Mononuclear cell (primary cell): Measurements from ENCODE around the gene CNTRL. TPM values are rescaled to one million over a fixed set of nuclear protein-coding genes. Genes with fewer than 3 reads are reported as not detected.
"Not testable (repeated sequence)": the region's sequence is repeated elsewhere in the genome, so short reads cannot be mapped to it uniquely, and the experiment has no call there.

Source experiments
- H3K27me3 ChIP-seq: 2 replicates; pipeline ENCODE4 v1.6.0; 2011; ENCODE audit warnings: low read length, control low read depth; ENCODE audit not compliant: insufficient read depth
- H3K4me1 ChIP-seq: 2 replicates; pipeline ENCODE4 v1.5.1; 2011; ENCODE audit warnings: mild to moderate bottlenecking, low read length, control low read depth; ENCODE audit not compliant: insufficient read depth
- H3K4me3 ChIP-seq: 2 replicates; pipeline ENCODE4 v1.5.1; 2011; ENCODE audit warnings: mild to moderate bottlenecking, low read length, moderate library complexity
- H3K9me3 ChIP-seq: 2 replicates; pipeline ENCODE4 v1.5.1; 2011; ENCODE audit warnings: low read depth, mild to moderate bottlenecking, control low read depth, low read length
- total RNA-seq: library from RNA; depleted of rRNA; stranded (reverse); fragments of >200 nt; gene quantifications from one replicate; pipeline ENCODE4 v1.2.3, GENCODE V29; 2012

CNTRL gene, protein sequence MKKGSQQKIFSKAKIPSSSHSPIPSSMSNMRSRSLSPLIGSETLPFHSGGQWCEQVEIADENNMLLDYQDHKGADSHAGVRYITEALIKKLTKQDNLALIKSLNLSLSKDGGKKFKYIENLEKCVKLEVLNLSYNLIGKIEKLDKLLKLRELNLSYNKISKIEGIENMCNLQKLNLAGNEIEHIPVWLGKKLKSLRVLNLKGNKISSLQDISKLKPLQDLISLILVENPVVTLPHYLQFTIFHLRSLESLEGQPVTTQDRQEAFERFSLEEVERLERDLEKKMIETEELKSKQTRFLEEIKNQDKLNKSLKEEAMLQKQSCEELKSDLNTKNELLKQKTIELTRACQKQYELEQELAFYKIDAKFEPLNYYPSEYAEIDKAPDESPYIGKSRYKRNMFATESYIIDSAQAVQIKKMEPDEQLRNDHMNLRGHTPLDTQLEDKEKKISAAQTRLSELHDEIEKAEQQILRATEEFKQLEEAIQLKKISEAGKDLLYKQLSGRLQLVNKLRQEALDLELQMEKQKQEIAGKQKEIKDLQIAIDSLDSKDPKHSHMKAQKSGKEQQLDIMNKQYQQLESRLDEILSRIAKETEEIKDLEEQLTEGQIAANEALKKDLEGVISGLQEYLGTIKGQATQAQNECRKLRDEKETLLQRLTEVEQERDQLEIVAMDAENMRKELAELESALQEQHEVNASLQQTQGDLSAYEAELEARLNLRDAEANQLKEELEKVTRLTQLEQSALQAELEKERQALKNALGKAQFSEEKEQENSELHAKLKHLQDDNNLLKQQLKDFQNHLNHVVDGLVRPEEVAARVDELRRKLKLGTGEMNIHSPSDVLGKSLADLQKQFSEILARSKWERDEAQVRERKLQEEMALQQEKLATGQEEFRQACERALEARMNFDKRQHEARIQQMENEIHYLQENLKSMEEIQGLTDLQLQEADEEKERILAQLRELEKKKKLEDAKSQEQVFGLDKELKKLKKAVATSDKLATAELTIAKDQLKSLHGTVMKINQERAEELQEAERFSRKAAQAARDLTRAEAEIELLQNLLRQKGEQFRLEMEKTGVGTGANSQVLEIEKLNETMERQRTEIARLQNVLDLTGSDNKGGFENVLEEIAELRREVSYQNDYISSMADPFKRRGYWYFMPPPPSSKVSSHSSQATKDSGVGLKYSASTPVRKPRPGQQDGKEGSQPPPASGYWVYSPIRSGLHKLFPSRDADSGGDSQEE (N-terminal part only)
- 35.2 TPM for total RNA-seq

DNA sequence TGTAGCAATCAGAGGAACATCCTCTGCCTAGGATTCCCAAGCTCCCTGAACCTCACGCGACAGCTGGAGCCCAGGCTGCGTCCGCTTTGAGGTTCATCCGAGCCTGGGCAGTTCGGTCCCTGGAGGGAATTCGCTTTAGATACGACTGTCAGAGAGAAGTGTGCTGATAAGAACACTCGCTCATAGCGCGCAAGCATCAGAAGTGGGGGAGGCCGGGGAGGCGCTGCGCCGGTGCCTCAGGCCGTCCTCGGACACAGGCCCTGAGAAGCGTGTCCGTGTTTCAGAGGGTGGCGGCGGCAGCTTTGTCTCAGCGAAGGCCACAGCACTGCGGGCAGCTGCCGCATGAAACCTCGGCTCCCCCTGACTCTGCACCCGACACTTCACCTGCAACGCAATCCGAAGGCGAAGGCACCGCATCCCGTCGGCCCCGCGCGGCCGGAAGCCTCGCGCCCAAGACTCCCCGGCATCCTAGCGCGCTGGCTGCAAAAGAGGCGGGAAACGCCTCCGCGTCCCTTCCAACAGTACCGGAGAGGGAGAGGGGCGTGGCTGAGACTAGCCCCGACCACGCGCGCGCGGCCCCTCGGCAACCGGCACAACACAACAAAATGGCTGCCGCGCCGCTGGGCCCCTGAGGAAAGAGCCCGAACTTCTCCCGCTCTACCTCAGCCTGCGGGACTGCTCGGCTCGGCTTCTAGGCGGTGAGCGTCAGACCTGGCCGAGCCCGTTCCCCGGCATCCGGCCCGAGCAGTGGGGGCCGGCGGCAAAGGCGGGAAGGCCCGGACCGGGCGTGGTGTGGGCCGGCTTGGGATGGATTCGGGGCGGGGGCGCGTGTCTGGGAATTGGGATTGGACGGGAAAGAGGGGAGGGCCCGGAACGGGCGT, at the start of gene CNTRL:
CNTRL (plus strand) TSS at position 586 of the 881 bp plus-strand sequence. CDS start 13,372 bp downstream, outside the sequence.
- H3K4me1 ChIP-seq: peaks cover 47% of the 10 kb centered on the region
- no peaks in the 10 kb centered on the region for H3K27me3 ChIP-seq
- peak within 1 kb of the TSS; percentile 87 for H3K4me3 ChIP-seq

DNA sequence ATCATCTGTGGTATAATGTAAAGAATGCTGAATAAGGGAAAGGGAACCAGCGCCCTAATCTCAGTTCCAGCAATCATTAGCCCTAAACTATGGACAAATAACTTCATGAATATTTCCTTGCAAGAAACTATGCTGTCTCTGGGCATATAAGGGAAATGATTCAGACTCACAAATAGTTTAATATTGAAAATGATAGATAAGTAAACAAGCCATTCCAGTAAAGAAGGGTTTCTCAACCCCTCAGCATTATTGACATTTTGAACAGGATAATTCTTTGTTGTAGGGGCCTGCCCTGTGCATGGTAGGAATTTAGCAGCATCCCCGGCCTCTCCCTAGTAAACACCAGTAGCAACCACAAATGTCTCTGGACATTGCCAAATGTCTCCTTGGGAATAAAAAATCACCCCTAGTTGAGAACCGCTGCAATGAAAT, 48.5 kb upstream of the CNTRL start:
- Histone ChIP-seq H3K4me3 (no peak overlapping the region), H3K4me1 (no peaks in the 10 kb centered on the region), H3K27me3 (no peaks in the 10 kb centered on the region), H3K9me3 (no peaks in the 10 kb centered on the region)

More for the DNA sequence above, at the start of gene CNTRL:
- no peaks in the 10 kb centered on the region for H3K9me3 ChIP-seq

DNA sequence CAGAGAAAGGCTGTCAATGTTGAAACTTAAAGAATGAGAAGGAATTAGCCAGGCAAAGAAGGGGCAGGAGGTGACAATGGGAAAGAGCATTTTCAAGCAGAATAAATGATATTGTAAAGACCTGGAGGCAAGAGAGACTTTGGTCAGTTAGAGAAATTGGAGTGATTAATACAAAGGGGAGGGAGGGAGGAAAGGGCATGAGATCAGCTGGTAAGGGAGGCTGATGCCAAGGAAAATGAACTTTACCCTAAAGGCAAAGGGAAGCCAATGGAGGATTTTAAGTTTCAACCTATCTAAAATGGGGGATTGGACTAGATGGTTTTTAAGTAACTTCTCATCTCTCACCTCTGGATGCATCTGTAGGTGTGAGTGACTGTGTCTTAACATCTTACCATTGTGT, 48.0 kb upstream of the CNTRL start:
- H3K9me3 ChIP-seq: no peaks in the 10 kb centered on the region
- no peak overlapping the region for H3K4me3 ChIP-seq
- H3K4me1 ChIP-seq: no peaks in the 10 kb centered on the region
- H3K27me3 ChIP-seq: no peaks in the 10 kb centered on the region

DNA sequence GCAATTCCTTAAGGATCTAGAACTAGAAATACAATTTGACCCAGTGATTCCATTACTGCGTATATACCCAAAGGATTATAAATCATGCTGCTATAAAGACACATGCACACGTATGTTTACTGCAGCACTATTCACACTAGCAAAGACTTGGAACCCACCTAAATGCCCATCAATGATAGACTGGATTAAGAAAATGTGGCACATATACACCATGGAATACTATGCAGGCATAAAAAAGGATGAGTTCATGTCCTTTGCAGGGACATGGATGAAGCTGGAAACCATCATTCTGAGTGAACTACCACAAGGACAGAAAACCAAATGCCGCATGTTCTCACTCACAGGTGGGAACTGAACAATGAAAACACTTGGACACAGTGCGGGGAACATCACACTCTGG, 46.5 kb upstream of the CNTRL start:
- not testable (repeated sequence) for H3K4me3 ChIP-seq, H3K4me1 ChIP-seq, H3K27me3 ChIP-seq

DNA sequence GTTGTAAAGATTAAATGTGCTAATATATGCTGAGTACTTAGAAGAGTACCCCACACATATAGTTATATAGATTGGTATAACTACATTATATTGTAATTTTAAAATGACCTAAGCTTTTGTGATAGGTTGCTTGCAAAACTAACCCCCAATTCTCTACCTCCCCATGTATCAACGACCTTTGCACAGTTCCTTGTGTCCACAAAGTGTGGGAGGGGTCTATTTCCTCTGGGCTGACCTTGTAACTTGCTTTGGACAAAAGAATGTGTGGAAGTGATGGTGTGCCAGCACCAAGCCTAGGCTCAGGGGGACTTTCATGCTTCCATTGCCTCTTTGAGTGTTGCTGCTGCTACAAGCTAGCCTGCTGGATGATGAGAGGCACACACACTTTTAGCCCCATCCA, 45.3 kb upstream of the CNTRL start:
- no peaks in the 10 kb centered on the region for H3K9me3 ChIP-seq
- no peak overlapping the region for H3K4me3 ChIP-seq
- H3K4me1 ChIP-seq: no peaks in the 10 kb centered on the region
- no peaks in the 10 kb centered on the region for H3K27me3 ChIP-seq

More for the DNA sequence above, 46.5 kb upstream of the CNTRL start:
- not testable (repeated sequence) for H3K9me3 ChIP-seq

DNA sequence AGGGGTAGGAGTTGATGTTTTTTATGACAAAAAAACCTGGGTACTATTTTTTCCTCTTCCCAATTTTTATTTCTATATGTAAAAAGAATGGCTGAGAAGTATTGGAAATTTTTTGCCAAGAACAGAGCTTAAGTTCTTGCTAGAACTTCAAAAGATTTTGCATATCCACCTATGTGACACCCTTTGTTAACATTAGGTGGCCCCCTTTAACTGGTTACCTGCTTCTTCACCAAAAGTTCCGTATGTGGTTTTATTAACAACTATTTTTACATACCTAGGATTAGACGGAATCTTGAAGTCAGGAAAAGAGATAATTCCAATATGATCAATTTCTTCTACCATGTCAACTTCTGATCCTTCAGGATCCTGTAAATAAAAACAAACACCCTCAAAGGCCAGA, 40.2 kb upstream of the CNTRL start:
- Histone ChIP-seq H3K27me3 (no peaks in the 10 kb centered on the region), H3K4me1 (no peaks in the 10 kb centered on the region), H3K4me3 (no peak overlapping the region), H3K9me3 (no peaks in the 10 kb centered on the region)

DNA sequence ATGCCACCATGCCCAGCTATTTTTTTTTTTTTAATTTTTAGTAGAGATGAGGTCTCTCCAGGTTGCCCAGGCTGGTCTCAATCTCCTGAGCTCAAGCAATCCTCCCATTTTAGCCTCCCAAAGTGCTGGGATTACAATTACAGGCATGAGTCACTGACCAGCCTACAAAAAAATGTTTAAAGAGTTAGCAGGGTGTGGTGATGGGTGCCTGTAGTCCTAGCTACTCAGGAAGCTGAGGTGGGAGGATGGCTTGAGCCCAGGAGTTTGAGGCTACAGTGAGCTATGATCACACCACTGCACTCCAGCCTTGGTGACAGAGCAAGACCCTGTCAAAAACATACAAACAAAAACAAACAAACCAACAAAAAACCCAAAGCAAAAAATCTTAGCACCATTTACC, 39.0 kb upstream of the CNTRL start:
- not testable (repeated sequence) for H3K9me3 ChIP-seq, H3K27me3 ChIP-seq, H3K4me1 ChIP-seq, H3K4me3 ChIP-seq

DNA sequence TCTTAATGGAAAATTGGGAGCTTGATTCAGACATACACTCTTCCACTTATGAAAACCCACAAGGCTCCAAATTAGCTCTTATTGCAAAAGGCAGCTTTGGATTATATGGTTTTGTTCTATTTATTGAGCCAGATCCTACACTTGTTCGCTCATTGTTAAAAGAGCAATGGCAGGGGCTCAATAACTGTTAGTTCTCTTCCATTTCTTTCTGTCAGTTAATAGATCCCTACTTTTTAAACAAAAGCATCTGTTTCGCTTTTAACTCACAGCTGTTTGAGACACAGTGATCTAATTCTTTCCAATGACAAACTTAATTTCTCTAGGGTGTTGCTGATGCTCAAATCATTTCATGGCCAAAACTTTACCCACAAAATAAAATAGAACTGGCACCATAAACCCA, 36.4 kb upstream of the CNTRL start:
- Histone ChIP-seq H3K4me1 (no peaks in the 10 kb centered on the region), H3K4me3 (no peak overlapping the region), H3K9me3 (no peaks in the 10 kb centered on the region), H3K27me3 (no peaks in the 10 kb centered on the region)

DNA sequence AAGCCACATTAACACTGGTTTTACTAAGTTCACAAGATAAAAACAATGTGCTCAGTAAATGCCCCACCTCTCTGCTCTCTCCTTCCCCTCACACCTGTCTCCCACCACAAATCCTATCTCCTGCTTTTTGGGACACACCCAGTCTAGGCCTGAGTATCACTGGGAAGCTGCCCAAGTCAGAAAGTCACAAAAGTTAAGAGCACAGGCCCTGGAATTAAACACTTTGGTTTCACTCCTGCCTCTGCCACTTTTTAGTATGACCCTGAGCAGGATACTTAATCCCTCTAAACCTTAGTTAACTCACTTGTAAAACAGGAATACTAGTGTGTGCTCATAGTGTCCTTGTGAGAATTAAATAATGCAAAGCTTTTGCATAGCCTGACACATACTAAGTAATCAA, 36.0 kb upstream of the CNTRL start:
- Histone ChIP-seq H3K9me3 (no peaks in the 10 kb centered on the region), H3K4me1 (no peaks in the 10 kb centered on the region), H3K27me3 (no peaks in the 10 kb centered on the region), H3K4me3 (no peak overlapping the region)

DNA sequence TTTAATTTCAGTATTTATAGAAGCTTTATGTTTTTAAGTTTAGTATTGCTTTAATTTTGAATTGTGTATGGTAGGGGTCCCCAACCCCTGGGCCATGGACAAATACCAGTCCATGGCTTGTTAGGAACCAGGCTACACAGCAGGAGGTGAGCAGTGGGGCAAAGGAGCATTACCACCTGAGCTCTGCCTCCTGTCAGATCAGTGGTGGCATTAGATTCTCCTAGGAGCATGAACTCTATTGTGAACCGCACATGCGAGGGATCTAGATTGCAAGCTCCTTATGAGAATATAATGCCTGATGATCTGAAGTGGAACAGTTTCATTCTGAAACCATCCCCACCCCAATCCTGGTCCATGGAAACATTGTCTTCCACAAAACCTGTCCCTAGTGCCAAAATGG, 26.6 kb upstream of the CNTRL start:
- Histone ChIP-seq H3K9me3 (no peaks in the 10 kb centered on the region), H3K4me1 (no peaks in the 10 kb centered on the region), H3K27me3 (no peaks in the 10 kb centered on the region), H3K4me3 (no peak overlapping the region)

DNA sequence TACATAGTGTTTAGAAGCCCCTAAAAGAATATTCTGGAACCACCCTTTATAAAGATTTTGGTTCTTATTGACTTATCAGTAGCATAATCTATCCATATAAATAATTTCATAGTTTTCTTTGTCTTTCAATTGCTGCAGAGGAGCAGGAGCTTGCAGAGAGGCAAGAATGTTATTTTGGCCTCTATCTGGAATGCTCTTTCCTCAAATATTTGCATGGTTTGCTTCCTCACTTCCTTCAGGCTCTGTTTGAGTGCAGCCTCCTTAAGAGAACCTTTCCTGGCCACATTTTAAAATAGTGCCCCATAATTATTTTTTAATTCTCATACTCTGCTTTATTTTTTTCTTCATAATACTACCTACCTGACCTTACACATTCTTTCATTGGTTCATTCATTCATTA, 26.1 kb upstream of the CNTRL start:
- Histone ChIP-seq H3K4me1 (no peaks in the 10 kb centered on the region), H3K27me3 (no peaks in the 10 kb centered on the region), H3K4me3 (no peak overlapping the region), H3K9me3 (no peaks in the 10 kb centered on the region)

DNA sequence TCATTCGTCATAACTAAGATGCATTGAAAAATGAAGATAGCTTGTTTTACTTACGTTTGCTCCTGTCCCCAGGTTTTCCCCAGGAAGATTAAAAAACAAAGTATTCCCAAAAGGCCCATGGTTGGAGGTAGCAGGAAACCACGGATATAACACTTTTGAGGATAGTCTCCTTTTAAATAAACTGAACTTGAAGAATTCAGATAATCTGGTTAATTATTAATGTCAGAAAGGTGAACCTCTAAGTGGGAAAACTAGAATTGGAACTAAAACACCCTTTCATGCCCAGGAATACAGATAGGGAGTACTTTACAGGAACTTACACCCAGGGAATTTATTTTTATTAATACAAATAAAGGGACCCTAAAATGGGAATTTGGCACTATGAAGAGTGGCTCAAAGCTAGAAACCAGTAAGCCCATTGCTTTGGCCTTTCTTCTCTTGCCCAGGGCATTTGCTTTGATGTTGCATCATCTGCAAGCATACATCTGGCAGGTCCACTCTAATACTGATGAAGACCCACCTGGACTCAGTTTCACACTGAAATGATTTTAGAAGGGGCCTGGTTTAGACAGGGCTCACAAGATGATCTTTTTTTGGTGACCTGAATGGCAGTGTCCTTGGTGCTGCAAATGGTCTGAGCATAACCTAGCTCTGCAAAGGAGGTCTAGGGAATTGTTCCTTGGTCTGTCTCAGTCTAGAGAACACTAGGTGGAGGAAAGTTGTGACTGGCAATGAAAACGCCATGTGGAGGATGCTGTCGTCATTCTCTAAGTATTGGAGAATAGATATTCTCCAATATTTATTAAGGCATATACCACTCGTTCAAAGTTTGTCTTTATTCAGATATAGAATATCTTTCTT, 24.4 kb upstream of the CNTRL start, which contains the start of gene C5:
C5 (minus strand) TSS at position 148 of the 861 bp plus-strand sequence; CDS start at position 119, 29 bp downstream.
- H3K27me3 ChIP-seq: no peaks in the 10 kb centered on the region
- no peaks in the 10 kb centered on the region for H3K9me3 ChIP-seq
- no peak within 1 kb of the TSS for H3K4me3 ChIP-seq
- no peaks in the 10 kb centered on the region for H3K4me1 ChIP-seq

DNA sequence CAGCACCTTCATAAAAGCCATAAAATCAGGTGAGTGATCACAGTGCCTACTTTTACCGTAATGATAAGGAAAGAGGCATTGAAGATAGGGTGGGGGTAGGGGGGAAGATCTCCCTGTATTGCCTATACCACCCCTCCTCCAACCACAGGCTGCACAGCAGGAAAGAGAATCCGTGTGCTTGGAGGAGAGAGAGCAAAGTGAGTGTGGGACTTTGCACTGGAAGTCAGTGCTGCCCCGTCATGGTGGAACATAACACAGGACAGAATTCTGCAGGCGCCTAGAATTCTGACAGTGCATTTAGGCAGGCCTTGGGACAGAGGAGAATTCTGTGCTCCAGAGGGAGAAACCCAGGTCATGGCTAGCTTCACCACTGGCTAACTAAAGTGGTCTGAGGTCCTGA, 21.2 kb upstream of the CNTRL start:
- Histone ChIP-seq H3K9me3 (no peaks in the 10 kb centered on the region), H3K27me3 (no peaks in the 10 kb centered on the region), H3K4me3 (no peak overlapping the region), H3K4me1 (no peaks in the 10 kb centered on the region)
